K562 treated with DMSO at 1 percent for 12 hours (cell line): ENCODE data around the gene USP17L10. TPM values are rescaled to one million over a fixed set of nuclear protein-coding genes. Genes with fewer than 3 reads are reported as not detected.

ENCODE experiments used
- total RNA-seq: library from RNA; unstranded; fragments of 300-600 nt; gene quantifications from 2 replicates; pipeline ENCODE4 v1.2.3, GENCODE V29; 2022; ENCODE audit not compliant: insufficient read depth

Gene USP17L10
- total RNA-seq: not detected in 2 replicates

DNA sequence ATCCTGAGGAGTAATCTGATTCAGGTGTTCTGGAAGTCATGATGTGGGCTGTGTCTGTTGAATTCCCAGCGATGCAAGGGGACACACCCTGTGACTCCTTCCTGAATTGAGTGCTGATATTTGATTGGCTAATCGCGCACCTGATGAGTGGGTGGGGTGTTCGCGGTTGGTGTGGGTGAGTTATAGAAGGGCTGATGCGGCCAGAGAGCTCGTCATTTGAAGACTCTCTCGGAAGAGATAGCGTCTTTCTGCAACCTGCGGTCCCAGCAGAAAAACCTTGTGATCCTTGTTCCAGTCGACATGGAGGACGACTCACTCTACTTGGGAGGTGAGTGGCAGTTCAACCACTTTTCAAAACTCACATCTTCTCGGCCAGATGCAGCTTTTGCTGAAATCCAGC lies at the start of gene USP17L10:
USP17L10 (plus strand) TSS at position 301 of the 400 bp plus-strand sequence; CDS start at position 301, 0 bp downstream.

DNA sequence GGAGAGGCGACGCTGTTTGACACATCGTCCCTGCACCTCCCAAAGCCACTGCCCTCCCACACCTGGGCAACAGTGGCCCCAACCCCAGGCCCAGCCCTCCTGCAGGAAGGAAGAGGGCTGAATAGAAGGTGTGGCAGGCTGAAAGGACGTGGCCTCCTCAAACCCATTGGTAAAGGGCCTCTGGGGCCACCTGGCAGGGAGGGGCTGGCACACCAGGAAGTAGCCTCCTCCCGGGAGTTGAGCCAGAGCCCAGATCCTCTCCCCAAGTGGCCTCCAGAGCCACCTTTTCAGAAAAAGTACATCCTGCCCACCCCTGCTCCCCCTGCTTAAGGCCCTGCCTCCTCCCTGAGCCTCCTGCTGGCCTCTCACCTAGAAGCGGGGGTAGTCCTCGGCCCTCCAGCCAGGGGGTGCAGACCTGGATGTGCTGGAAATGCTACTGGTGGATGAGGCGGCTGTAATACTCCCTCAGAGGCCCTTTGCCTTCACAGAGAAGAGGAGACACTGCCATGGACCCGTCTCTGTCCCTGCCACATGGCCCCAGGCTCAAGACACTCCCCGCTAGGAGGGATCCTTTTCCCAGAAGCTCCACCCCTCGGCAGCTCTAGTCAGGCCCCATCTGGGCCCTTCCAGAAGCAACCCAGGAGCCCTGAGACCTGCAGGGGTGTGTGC lies 40.5 kb upstream of the USP17L10 start, which contains the start of gene FAM90A26:
FAM90A26 (plus strand) TSS at position 619 of the 669 bp plus-strand sequence. CDS start 2,764 bp downstream, outside the sequence.

DNA sequence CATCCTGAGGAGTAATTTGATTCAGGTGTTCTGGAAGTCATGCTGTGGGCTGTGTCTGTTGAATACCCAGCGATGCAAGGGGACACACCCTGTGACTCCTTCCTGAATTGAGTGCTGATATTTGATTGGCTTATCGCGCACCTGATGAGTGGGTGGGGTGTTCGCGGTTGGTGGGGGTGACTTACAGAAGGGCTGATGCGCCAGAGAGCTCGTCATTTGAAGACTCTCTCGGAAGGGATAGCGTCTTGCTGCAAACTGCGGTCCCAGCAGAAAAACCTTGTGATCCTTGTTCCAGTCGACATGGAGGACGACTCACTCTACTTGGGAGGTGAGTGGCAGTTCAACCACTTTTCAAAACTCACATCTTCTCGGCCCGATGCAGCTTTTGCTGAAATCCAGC lies 4.6 kb downstream of the USP17L10 start, which contains the start of gene USP17L11:
USP17L11 (plus strand) TSS at position 301 of the 400 bp plus-strand sequence; CDS start at position 301, 0 bp downstream.

GRCh38 chr4:9219852-9220251 lies 9.4 kb downstream of the USP17L10 start, which contains the start of gene USP17L12:
Gene USP17L12, plus strand, starts transcription at chr4:9220152. Its CDS starts 0 bp downstream, at chr4:9220152.

DNA sequence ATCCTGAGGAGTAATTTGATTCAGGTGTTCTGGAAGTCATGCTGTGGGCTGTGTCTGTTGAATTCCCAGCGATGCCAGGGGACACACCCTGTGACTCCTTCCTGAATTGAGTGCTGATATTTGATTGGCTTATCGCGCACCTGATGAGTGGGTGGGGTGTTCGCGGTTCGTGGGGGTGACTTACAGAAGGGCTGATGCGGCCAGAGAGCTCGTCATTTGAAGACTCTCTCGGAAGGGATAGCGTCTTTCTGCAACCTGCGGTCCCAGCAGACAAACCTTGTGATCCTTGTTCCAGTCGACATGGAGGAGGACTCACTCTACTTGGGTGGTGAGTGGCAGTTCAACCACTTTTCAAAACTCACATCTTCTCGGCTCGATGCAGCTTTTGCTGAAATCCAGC lies 14.1 kb downstream of the USP17L10 start, which contains the start of gene USP17L13:
USP17L13 (plus strand) TSS at position 301 of the 400 bp plus-strand sequence; CDS start at position 301, 0 bp downstream.

GRCh38 chr4:9234085-9234484 lies 23.6 kb downstream of the USP17L10 start, which contains the start of gene USP17L15:
Gene USP17L15, plus strand, starts transcription at chr4:9234385. Its CDS starts 0 bp downstream, at chr4:9234385.

GRCh38 chr4:9243579-9243978 lies 33.1 kb downstream of the USP17L10 start, which contains the start of gene USP17L17:
Gene USP17L17, plus strand, starts transcription at chr4:9243879. Its CDS starts 0 bp downstream, at chr4:9243879.

DNA sequence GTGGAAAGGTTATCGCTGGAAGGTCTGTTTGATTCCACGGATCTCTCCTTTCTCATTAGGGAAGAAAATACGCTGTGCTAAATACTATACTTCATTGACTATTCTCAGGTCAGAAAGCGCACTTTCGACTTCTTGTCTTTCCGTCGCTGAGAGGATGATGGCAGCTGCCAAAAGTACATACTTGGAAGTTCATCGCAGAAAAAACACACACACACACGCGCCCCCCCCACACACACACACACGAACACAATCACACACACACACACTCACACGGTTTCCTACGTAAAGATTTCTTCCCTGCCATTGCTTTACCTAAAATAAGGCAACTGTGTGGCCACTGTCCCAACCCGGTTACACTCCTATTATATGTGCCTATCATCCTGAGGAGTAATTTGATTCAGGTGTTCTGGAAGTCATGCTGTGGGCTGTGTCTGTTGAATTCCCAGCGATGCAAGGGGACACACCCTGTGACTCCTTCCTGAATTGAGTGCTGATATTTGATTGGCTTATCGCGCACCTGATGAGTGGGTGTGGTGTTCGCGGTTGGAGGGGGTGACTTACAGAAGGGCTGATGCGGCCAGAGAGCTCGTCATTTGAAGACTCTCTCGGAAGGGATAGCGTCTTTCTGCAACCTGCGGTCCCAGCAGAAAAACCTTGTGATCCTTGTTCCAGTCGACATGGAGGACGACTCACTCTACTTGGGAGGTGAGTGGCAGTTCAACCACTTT lies 37.7 kb downstream of the USP17L10 start, which contains the start of gene USP17L18:
USP17L18 (plus strand) TSS at position 678 of the 728 bp plus-strand sequence; CDS start at position 678, 0 bp downstream.

DNA sequence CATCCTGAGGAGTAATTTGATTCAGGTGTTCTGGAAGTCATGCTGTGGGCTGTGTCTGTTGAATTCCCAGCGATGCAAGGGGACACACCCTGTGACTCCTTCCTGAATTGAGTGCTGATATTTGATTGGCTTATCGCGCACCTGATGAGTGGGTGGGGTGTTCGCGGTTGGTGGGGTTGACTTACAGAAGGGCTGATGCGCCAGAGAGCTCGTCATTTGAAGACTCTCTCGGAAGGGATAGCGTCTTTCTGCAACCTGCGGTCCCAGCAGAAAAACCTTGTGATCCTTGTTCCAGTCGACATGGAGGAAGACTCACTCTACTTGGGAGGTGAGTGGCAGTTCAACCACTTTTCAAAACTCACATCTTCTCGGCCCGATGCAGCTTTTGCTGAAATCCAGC lies 42.6 kb downstream of the USP17L10 start, which contains the start of gene USP17L19:
USP17L19 (plus strand) TSS at position 301 of the 400 bp plus-strand sequence; CDS start at position 301, 0 bp downstream.

GRCh38 chr4:9257824-9258223 lies 47.4 kb downstream of the USP17L10 start, which contains the start of gene USP17L20:
Gene USP17L20, plus strand, starts transcription at chr4:9258124. Its CDS starts 0 bp downstream, at chr4:9258124.

Other genes starting within 250 kb of the USP17L10 start
- gene FAM90A26, start 40.2 kb upstream of the USP17L10 start, total RNA-seq: not detected in 2 replicates
- gene USP17L11, start 4.7 kb downstream of the USP17L10 start, total RNA-seq: not detected in 2 replicates
- not detected in 2 replicates for gene USP17L12, start 9.5 kb downstream of the USP17L10 start, total RNA-seq
- gene USP17L13, start 14.2 kb downstream of the USP17L10 start, total RNA-seq: not detected in 2 replicates
- gene USP17L15, start 23.7 kb downstream of the USP17L10 start, total RNA-seq: not detected in 2 replicates
- not detected in 2 replicates for gene USP17L17, start 33.2 kb downstream of the USP17L10 start, total RNA-seq
- gene USP17L18, start 38.0 kb downstream of the USP17L10 start, total RNA-seq: not detected in 2 replicates
- gene USP17L19, start 42.7 kb downstream of the USP17L10 start, total RNA-seq: not detected in 2 replicates
- not detected in 2 replicates for gene USP17L20, start 47.5 kb downstream of the USP17L10 start, total RNA-seq
- not detected in 2 replicates for gene USP17L21, start 52.2 kb downstream of the USP17L10 start, total RNA-seq
- not detected in 2 replicates for gene USP17L22, start 57.0 kb downstream of the USP17L10 start, total RNA-seq
- not detected in 2 replicates for gene USP17L24, start 114.5 kb downstream of the USP17L10 start, total RNA-seq
- not detected in 2 replicates for gene USP17L25, start 119.3 kb downstream of the USP17L10 start, total RNA-seq
- gene USP17L26, start 124.0 kb downstream of the USP17L10 start, total RNA-seq: not detected in 2 replicates
- not detected in 2 replicates for gene USP17L5, start 128.7 kb downstream of the USP17L10 start, total RNA-seq
- gene USP17L27, start 133.5 kb downstream of the USP17L10 start, total RNA-seq: not detected in 2 replicates
- not detected in 2 replicates for gene USP17L28, start 138.2 kb downstream of the USP17L10 start, total RNA-seq
- not detected in 2 replicates for gene USP17L29, start 143.0 kb downstream of the USP17L10 start, total RNA-seq
- gene USP17L30, start 152.5 kb downstream of the USP17L10 start, total RNA-seq: not detected in 2 replicates
- gene DEFB131A, start 233.8 kb downstream of the USP17L10 start, total RNA-seq: not detected in 2 replicates